B cell (primary cell): ENCODE results near the gene ZNF239.

Experiments used
- EZH2 ChIP-seq: IDR thresholded peaks from 2 replicates; pipeline ENCODE4 v1.6.1; 2012; ENCODE audit warnings: borderline replicate concordance, low read depth, mild to moderate bottlenecking, moderate library complexity, low read length; ENCODE audit not compliant: insufficient read depth, poor library complexity, severe bottlenecking
- TF ChIP-seq, protein P1 (sequence below): fragments of 200-600 bp; IDR thresholded peaks from one replicate; pipeline ENCODE4 v1.8.0; 2022; ENCODE audit warnings: antibody characterized with exemption, mild to moderate bottlenecking

DNA sequence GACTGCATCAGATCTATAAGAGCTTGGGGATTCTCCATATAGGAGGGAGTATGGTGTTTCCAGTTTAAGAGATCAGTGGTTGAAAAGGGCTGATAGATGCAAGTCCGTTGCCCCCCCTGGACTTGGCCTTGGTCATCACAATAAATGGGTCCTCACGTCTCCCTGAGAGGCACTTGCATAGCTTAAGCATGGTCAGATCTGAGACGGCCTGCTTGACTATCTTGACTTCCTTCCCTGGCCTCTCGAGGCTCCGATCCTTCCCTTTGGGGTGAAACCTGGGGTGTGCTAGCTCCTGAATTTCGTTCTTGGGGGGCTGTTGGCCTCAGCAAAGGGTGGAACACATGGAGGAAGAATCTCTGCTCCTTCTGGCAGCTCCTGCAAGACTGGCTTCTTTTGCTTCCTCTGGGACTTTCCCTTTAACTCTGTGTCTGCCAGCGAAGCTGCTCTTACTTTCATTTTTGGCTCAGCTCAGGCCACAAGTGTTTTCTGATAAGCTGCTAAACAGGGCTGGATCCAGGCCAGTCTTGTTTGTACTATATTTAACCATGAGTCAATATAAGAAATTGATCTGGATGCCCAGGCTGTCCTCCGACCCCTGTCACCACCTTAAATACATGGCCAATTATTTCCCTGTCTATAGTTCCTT lies 20.7 kb upstream of the ZNF239 start:
- TF ChIP-seq, protein P1, sequence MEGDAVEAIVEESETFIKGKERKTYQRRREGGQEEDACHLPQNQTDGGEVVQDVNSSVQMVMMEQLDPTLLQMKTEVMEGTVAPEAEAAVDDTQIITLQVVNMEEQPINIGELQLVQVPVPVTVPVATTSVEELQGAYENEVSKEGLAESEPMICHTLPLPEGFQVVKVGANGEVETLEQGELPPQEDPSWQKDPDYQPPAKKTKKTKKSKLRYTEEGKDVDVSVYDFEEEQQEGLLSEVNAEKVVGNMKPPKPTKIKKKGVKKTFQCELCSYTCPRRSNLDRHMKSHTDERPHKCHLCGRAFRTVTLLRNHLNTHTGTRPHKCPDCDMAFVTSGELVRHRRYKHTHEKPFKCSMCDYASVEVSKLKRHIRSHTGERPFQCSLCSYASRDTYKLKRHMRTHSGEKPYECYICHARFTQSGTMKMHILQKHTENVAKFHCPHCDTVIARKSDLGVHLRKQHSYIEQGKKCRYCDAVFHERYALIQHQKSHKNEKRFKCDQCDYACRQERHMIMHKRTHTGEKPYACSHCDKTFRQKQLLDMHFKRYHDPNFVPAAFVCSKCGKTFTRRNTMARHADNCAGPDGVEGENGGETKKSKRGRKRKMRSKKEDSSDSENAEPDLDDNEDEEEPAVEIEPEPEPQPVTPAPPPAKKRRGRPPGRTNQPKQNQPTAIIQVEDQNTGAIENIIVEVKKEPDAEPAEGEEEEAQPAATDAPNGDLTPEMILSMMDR: no peak
- no peak for TF ChIP-seq EZH2
